ENCODE data around the gene GRIP1. TPM values are rescaled to one million over a fixed set of nuclear protein-coding genes. Genes with fewer than 3 reads are reported as not detected.

Gene GRIP1
- total RNA-seq, 2 donors from 2014 or later = 0.28 TPM; not detected in 1

DNA sequence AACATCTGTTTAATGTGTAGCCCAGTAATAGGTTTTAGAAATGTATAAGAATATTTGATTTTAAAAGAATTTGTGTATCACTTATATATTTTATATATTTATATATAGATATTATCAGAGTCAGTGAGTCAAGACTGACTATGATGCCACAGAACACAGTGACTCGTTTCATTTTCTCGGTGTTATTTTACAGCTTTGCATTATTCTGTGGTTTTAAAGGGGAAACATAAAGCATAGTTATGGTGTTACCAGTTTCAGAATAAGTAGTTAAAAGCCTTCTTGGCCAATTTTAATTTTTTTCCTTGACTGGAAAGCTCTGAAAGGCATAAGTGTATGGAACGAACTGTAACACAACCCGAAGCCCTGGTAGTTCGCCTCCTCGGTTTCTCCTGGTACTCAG is 91.0 kb downstream of the GRIP1 start:
- no peak for ATAC-seq (ENCODE audit: insufficient number of reproducible peaks, low FRiP score, low read depth)
- no peak for DNase-seq (ENCODE audit: low spot score)
- TF ChIP-seq, protein P1, sequence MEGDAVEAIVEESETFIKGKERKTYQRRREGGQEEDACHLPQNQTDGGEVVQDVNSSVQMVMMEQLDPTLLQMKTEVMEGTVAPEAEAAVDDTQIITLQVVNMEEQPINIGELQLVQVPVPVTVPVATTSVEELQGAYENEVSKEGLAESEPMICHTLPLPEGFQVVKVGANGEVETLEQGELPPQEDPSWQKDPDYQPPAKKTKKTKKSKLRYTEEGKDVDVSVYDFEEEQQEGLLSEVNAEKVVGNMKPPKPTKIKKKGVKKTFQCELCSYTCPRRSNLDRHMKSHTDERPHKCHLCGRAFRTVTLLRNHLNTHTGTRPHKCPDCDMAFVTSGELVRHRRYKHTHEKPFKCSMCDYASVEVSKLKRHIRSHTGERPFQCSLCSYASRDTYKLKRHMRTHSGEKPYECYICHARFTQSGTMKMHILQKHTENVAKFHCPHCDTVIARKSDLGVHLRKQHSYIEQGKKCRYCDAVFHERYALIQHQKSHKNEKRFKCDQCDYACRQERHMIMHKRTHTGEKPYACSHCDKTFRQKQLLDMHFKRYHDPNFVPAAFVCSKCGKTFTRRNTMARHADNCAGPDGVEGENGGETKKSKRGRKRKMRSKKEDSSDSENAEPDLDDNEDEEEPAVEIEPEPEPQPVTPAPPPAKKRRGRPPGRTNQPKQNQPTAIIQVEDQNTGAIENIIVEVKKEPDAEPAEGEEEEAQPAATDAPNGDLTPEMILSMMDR (IDR thresholded peaks at IDR 0.05) = no peak
- H3K27ac ChIP-seq = no peak overlapping the region
- H3K4me3 ChIP-seq = no peak overlapping the region
- H3K36me3 ChIP-seq = no peaks in the 10 kb centered on the region
- H3K9me3 ChIP-seq = no peaks in the 10 kb centered on the region
- no peaks in the 10 kb centered on the region for H3K27me3 ChIP-seq (replicated peaks; ENCODE audit: insufficient read depth)
- no peaks in the 10 kb centered on the region for H3K4me1 ChIP-seq (ENCODE audit: control insufficient read depth in 1 of 2, low read depth in 2 of 2)

DNA sequence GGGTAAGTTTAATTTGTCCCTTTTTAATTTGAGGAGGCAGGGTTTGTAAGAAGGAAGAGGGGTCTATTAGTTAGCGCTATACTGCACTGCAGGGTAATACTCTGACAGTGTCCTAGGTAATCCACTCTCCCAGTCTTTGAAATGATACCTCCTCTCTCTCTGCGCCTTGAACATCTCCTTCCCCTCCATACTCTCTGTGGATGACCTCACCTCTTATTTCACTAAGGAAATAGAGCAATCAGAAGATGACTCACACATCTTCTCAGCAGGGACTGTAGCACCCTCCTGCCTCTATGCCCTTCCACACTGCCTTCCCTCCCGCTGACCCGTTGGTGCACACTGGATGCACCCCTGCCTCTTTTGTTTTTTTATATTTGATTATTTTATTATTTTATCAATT is 94.2 kb downstream of the GRIP1 start:
- H3K4me3 ChIP-seq = no peak overlapping the region
- no peaks in the 10 kb centered on the region for H3K36me3 ChIP-seq
- DNase-seq (ENCODE audit: low spot score) (no peak), ATAC-seq (ENCODE audit: insufficient number of reproducible peaks, low FRiP score, low read depth) (no peak)
- no peaks in the 10 kb centered on the region for H3K4me1 ChIP-seq (ENCODE audit: control insufficient read depth in 1 of 2, low read depth in 2 of 2)
- TF ChIP-seq, protein P1 (IDR thresholded peaks at IDR 0.05) = no peak
- H3K27ac ChIP-seq = no peak overlapping the region
- no peaks in the 10 kb centered on the region for H3K9me3 ChIP-seq
- no peaks in the 10 kb centered on the region for H3K27me3 ChIP-seq (replicated peaks; ENCODE audit: insufficient read depth)

DNA sequence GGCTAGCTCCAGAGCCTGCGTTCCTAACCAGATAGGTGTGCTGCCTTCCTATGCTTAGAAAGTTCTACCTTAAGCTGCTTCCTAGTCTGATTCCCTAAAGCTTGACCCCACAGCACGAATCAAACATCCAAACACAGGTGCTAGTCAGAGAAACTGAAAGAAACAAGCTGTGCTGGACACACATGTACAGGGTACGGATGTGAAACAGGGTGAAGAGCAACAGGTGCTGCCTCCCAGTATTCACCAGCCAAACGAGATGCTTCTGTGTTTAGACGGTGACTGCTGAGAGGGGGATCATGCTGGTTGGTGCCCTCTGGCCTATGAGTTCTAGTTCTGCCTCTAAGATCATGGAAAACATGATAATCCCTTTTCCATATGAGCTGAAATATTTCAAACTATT is 105.3 kb downstream of the GRIP1 start:
- TF ChIP-seq, protein P1 (IDR thresholded peaks at IDR 0.05) = no peak
- no peak for ATAC-seq (ENCODE audit: insufficient number of reproducible peaks, low FRiP score, low read depth)

DNA sequence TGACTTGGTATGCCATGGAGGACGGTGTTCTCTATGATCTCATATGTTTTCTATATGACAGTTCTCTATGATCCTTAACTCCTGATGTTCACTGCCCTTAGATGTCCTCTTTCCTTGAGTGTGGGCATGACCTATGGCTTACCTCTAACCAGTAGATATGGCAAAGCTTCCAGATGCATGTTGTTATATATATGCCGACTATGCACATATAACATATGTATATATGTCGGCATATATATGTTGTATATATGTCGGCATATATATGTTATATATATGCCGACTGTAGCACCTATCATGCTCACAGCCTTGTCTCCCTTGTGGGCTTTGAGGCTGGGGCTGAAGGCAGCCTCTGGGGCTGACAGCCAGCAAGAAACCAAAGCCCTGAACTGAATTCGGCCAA is 106.0 kb downstream of the GRIP1 start:
- no peak overlapping the region for H3K4me3 ChIP-seq
- DNase-seq (ENCODE audit: low spot score) (no peak), ATAC-seq (ENCODE audit: insufficient number of reproducible peaks, low FRiP score, low read depth) (no peak)
- no peaks in the 10 kb centered on the region for H3K27me3 ChIP-seq (replicated peaks; ENCODE audit: insufficient read depth)
- H3K27ac ChIP-seq = no peak overlapping the region
- no peaks in the 10 kb centered on the region for H3K36me3 ChIP-seq
- no peaks in the 10 kb centered on the region for H3K9me3 ChIP-seq
- no peaks in the 10 kb centered on the region for H3K4me1 ChIP-seq (ENCODE audit: control insufficient read depth in 1 of 2, low read depth in 2 of 2)
- TF ChIP-seq, protein P1 (IDR thresholded peaks at IDR 0.05) = no peak

More for the DNA sequence above, 105.3 kb downstream of the GRIP1 start:
- no peaks in the 10 kb centered on the region for H3K27me3 ChIP-seq (replicated peaks; ENCODE audit: insufficient read depth)
- DNase-seq (ENCODE audit: low spot score) = no peak
- no peaks in the 10 kb centered on the region for H3K9me3 ChIP-seq
- H3K4me1 ChIP-seq (ENCODE audit: control insufficient read depth in 1 of 2, low read depth in 2 of 2) = no peaks in the 10 kb centered on the region
- no peak overlapping the region for H3K4me3 ChIP-seq
- H3K36me3 ChIP-seq = no peaks in the 10 kb centered on the region
- no peak overlapping the region for H3K27ac ChIP-seq

DNA sequence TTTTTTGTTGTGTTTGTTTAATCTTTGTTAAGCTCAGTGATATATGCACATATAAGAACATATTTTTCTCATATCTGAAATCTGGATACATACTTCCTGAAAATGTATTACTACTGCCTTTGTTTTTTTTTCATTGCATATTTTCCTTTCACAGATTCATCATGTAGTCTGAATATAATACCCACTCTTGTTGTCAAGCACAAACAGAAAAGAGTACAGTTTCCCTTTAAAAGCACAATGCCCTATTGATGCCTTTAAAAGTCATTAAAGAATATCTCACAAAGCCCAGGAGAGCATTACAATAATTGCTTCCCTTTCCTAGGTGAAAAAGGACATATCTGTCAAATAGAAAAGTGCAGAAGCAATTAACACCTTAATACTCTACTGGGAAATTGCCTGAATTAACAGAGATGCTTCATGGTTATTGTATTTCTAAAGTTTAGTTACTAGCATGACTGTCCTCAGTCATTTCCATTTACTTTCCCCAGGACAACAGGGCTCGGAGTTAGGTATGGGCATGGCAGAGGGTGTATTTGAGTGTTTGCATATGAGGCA is 107.4 kb downstream of the GRIP1 start:
- no peak for ATAC-seq (ENCODE audit: insufficient number of reproducible peaks, low FRiP score, low read depth)
- Histone ChIP-seq H3K9me3 (no peaks in the 10 kb centered on the region), H3K27me3 (replicated peaks; ENCODE audit: insufficient read depth) (no peaks in the 10 kb centered on the region)

More for the DNA sequence above, 107.4 kb downstream of the GRIP1 start:
- no peak overlapping the region for H3K4me3 ChIP-seq
- no peaks in the 10 kb centered on the region for H3K4me1 ChIP-seq (ENCODE audit: control insufficient read depth in 1 of 2, low read depth in 2 of 2)
- DNase-seq (ENCODE audit: low spot score) = no peak
- H3K27ac ChIP-seq = no peak overlapping the region
- no peaks in the 10 kb centered on the region for H3K36me3 ChIP-seq
- TF ChIP-seq, protein P1 (IDR thresholded peaks at IDR 0.05) = no peak

Data from thoracic aorta (tissue), 2 donors.